Measurements from ENCODE around the gene P4HB. TPM values are rescaled to one million over a fixed set of nuclear protein-coding genes. Genes with fewer than 3 reads are reported as not detected.

Gene P4HB
- total RNA-seq, 6 donors from 2014 or later, result 374 to 627 (median 531) TPM

GRCh38 chr17:81802856-81803643 is 57.3 kb downstream of the P4HB start:
- 27 to 36% methylated on average over 21 to 26 of the region's 26 CpGs for WGBS, 2 donors
- H3K27me3 ChIP-seq, result peaks cover 0 to 54% (median 35%) of the 10 kb centered on the region in 4 donors
- H3K27ac ChIP-seq, result no peak overlapping the region
- H3K36me3 ChIP-seq, result no peaks in the 10 kb centered on the region
- ATAC-seq (ENCODE audit: low FRiP score in 2 of 2) (no peak), DNase-seq (peak in 1 of 2 donors; percentile 67)
- H3K4me3 ChIP-seq, result no peak overlapping the region
- no peaks in the 10 kb centered on the region for H3K9me3 ChIP-seq
- peaks cover 9 to 24% (median 15%) of the 10 kb centered on the region in 4 donors for H3K4me1 ChIP-seq
- no peak for TF ChIP-seq EP300 (IDR thresholded peaks at IDR 0.05)

- H3K4me1 ChIP-seq, result peaks cover 9 to 24% (median 15%) of the 10 kb centered on the region in 4 donors
- H3K4me3 ChIP-seq, result no peak overlapping the region
- H3K36me3 ChIP-seq, result no peaks in the 10 kb centered on the region
- peaks cover 0 to 47% (median 35%) of the 10 kb centered on the region in 4 donors for H3K27me3 ChIP-seq
- TF ChIP-seq POLR2A (IDR thresholded peaks at IDR 0.05) (no peak), EP300 (IDR thresholded peaks at IDR 0.05) (no peak), CTCF (IDR thresholded peaks at IDR 0.05) (no peak), POLR2AphosphoS5 (IDR thresholded peaks at IDR 0.05) (no peak)
- no peak for DNase-seq
- ATAC-seq (ENCODE audit: low FRiP score in 2 of 2), result no peak
- no peak overlapping the region for H3K27ac ChIP-seq
- H3K9me3 ChIP-seq, result no peaks in the 10 kb centered on the region
- 71 to 83% methylated on average over 6 to 9 of the region's 9 CpGs for WGBS, 2 donors
Observed at GRCh38 chr17:81802048-81802758, 58.1 kb downstream of the P4HB start.

- WGBS, 2 donors, result 87 to 89% methylated on average over 9 of the region's 9 CpGs
- H3K4me3 ChIP-seq, result no peak overlapping the region
- no peak for TF ChIP-seq POLR2AphosphoS5 (IDR thresholded peaks at IDR 0.05)
- TF ChIP-seq POLR2A (IDR thresholded peaks at IDR 0.05), result no peak
- no peak for TF ChIP-seq EP300 (IDR thresholded peaks at IDR 0.05)
- no peak for TF ChIP-seq CTCF (IDR thresholded peaks at IDR 0.05)
- ATAC-seq (ENCODE audit: low FRiP score in 2 of 2) (no peak), DNase-seq (no peak)
- H3K4me1 ChIP-seq, result peaks cover 9 to 24% (median 15%) of the 10 kb centered on the region in 4 donors
- no peaks in the 10 kb centered on the region for H3K36me3 ChIP-seq
- H3K27ac ChIP-seq, result no peak overlapping the region
- H3K27me3 ChIP-seq, result peaks cover 0 to 42% (median 32%) of the 10 kb centered on the region in 4 donors
- H3K9me3 ChIP-seq, result no peaks in the 10 kb centered on the region
Observed at GRCh38 chr17:81801327-81801726, 59.0 kb downstream of the P4HB start.

GRCh38 chr17:81794509-81794908 is 65.8 kb downstream of the P4HB start:
- no peaks in the 10 kb centered on the region for H3K27me3 ChIP-seq
- no peaks in the 10 kb centered on the region for H3K36me3 ChIP-seq
- H3K4me3 ChIP-seq, result no peak overlapping the region
- H3K27ac ChIP-seq, result no peak overlapping the region
- H3K4me1 ChIP-seq, result peaks cover 0 to 8% (median 1%) of the 10 kb centered on the region in 4 donors
- DNase-seq (peak in 1 of 2 donors; percentile 88), ATAC-seq (ENCODE audit: low FRiP score in 2 of 2) (peak; percentile 69 to 96)
- WGBS, 2 donors, result 30 to 35% methylated on average over 6 to 8 of the region's 8 CpGs
- no peaks in the 10 kb centered on the region for H3K9me3 ChIP-seq
- TF ChIP-seq POLR2A (IDR thresholded peaks at IDR 0.05), result no peak
- no peak for TF ChIP-seq CTCF (IDR thresholded peaks at IDR 0.05)
- TF ChIP-seq EP300 (IDR thresholded peaks at IDR 0.05), result no peak
- no peak for TF ChIP-seq POLR2AphosphoS5 (IDR thresholded peaks at IDR 0.05)

- no peak overlapping the region for H3K4me3 ChIP-seq
- ATAC-seq (ENCODE audit: low FRiP score in 2 of 2), result no peak
Observed at GRCh38 chr17:81794074-81794476, 66.3 kb downstream of the P4HB start.

More at GRCh38 chr17:81794074-81794476, 66.3 kb downstream of the P4HB start:
- no peak overlapping the region for H3K27ac ChIP-seq
- 83 to 95% methylated on average over 3 of the region's 3 CpGs for WGBS, 2 donors
- peaks cover 0 to 8% (median 1%) of the 10 kb centered on the region in 4 donors for H3K4me1 ChIP-seq
- no peaks in the 10 kb centered on the region for H3K36me3 ChIP-seq
- no peak for TF ChIP-seq POLR2A (IDR thresholded peaks at IDR 0.05)
- TF ChIP-seq POLR2AphosphoS5 (IDR thresholded peaks at IDR 0.05), result no peak
- no peaks in the 10 kb centered on the region for H3K27me3 ChIP-seq
- DNase-seq, result no peak
- H3K9me3 ChIP-seq, result no peaks in the 10 kb centered on the region

Other genes starting within 250 kb of the P4HB start
- 100 to 1,000 TPM in 2 of 6 donors, 10 to 100 TPM in 4; 59.9 to 373 (median 87.4) TPM for gene NPLOC4, start 223.4 kb downstream of the P4HB start, total RNA-seq
- gene TSPAN10, start 223.3 kb downstream of the P4HB start, total RNA-seq, result 1 to 10 TPM in 3 of 6 donors, under 1 TPM in 3; 0.61 to 2.8 (median 1.0) TPM
- 10 to 100 TPM in 1 of 6 donors, 1 to 10 TPM in 2, not detected in 3; 1.0 to 12.6 (median 1.7) TPM for gene PDE6G, start 204.0 kb downstream of the P4HB start, total RNA-seq
- 10 to 100 TPM; 32.2 to 46.7 (median 38.5) TPM for gene OXLD1, start 193.9 kb downstream of the P4HB start, total RNA-seq
- gene CCDC137, start 193.8 kb downstream of the P4HB start, total RNA-seq, result 10 to 100 TPM; 10.8 to 49.2 (median 12.6) TPM
- gene ARL16, start 176.7 kb downstream of the P4HB start, total RNA-seq, result 10 to 100 TPM; 16.9 to 47.1 (median 20.5) TPM
- gene HGS, start 176.5 kb downstream of the P4HB start, total RNA-seq, result 100 to 1,000 TPM in 4 of 6 donors, 10 to 100 TPM in 2; 74.7 to 164 (median 108) TPM
- gene MRPL12, start 157.2 kb downstream of the P4HB start, total RNA-seq, result 10 to 100 TPM; 29.3 to 69.8 (median 47.8) TPM
- 10 to 100 TPM in 5 of 6 donors, 1 to 10 TPM in 1; 9.9 to 20.2 (median 12.7) TPM for gene SLC25A10, start 148.3 kb downstream of the P4HB start, total RNA-seq
- 10 to 100 TPM in 1 of 6 donors, not detected in 5; 11.1 TPM for gene GCGR, start 56.4 kb downstream of the P4HB start, total RNA-seq
- gene MCRIP1, start 27.2 kb downstream of the P4HB start, total RNA-seq, result 100 to 1,000 TPM in 1 of 6 donors, 10 to 100 TPM in 5; 30.1 to 106 (median 70.1) TPM
- not detected for gene PPP1R27, start 25.5 kb downstream of the P4HB start, total RNA-seq
- gene ARHGDIA, start 10.8 kb upstream of the P4HB start, total RNA-seq, result 100 to 1,000 TPM; 171 to 522 (median 302) TPM
- gene ALYREF, start 31.1 kb upstream of the P4HB start, total RNA-seq, result 10 to 100 TPM; 43.0 to 71.0 (median 60.1) TPM
- 100 to 1,000 TPM in 3 of 6 donors, 10 to 100 TPM in 3; 24.1 to 138 (median 99.2) TPM for gene ANAPC11, start 31.2 kb upstream of the P4HB start, total RNA-seq
- gene NPB, start 41.7 kb upstream of the P4HB start, total RNA-seq, result 1 to 10 TPM in 1 of 6 donors, under 1 TPM in 2, not detected in 3; 0.37 to 1.8 (median 0.94) TPM
- 10 to 100 TPM; 29.1 to 63.1 (median 52.2) TPM for gene PCYT2, start 50.9 kb upstream of the P4HB start, total RNA-seq
- gene SIRT7, start 57.6 kb upstream of the P4HB start, total RNA-seq, result 10 to 100 TPM; 35.7 to 87.0 (median 39.7) TPM
- gene MAFG, start 67.2 kb upstream of the P4HB start, total RNA-seq, result 10 to 100 TPM; 23.0 to 46.4 (median 28.8) TPM
- gene PYCR1, start 76.8 kb upstream of the P4HB start, total RNA-seq, result 10 to 100 TPM in 4 of 6 donors, 1 to 10 TPM in 2; 8.4 to 42.4 (median 14.6) TPM
- gene MYADML2, start 86.7 kb upstream of the P4HB start, total RNA-seq, result not detected
- 1 to 10 TPM in 5 of 6 donors, under 1 TPM in 1; 0.89 to 5.0 (median 2.3) TPM for gene NOTUM, start 100.7 kb upstream of the P4HB start, total RNA-seq
- 10 to 100 TPM; 26.0 to 96.4 (median 56.1) TPM for gene ASPSCR1, start 117.1 kb upstream of the P4HB start, total RNA-seq
- 10 to 100 TPM; 24.1 to 60.5 (median 47.8) TPM for gene CENPX, start 162.3 kb upstream of the P4HB start, total RNA-seq
- 10 to 100 TPM; 14.0 to 57.6 (median 20.4) TPM for gene LRRC45, start 162.8 kb upstream of the P4HB start, total RNA-seq
- 10 to 100 TPM in 2 of 6 donors, 1 to 10 TPM in 4; 3.0 to 12.6 (median 7.1) TPM for gene RAC3, start 171.1 kb upstream of the P4HB start, total RNA-seq
- 100 to 1,000 TPM; 122 to 358 (median 211) TPM for gene DCXR, start 177.2 kb upstream of the P4HB start, total RNA-seq
- 100 to 1,000 TPM in 1 of 6 donors, 10 to 100 TPM in 5; 25.0 to 101 (median 37.5) TPM for gene RFNG, start 191.3 kb upstream of the P4HB start, total RNA-seq
- gene GPS1, start 191.4 kb upstream of the P4HB start, total RNA-seq, result 100 to 1,000 TPM in 4 of 6 donors, 10 to 100 TPM in 2; 55.2 to 147 (median 108) TPM
- 100 to 1,000 TPM in 3 of 6 donors, 10 to 100 TPM in 3; 53.5 to 183 (median 106) TPM for gene DUS1L, start 205.3 kb upstream of the P4HB start, total RNA-seq
- 100 to 1,000 TPM; 191 to 805 (median 577) TPM for gene FASN, start 237.7 kb upstream of the P4HB start, total RNA-seq

All from upper lobe of left lung (tissue), 6 donors.